ENCODE data around the gene ZNF512.

ZNF512 gene

DNA sequence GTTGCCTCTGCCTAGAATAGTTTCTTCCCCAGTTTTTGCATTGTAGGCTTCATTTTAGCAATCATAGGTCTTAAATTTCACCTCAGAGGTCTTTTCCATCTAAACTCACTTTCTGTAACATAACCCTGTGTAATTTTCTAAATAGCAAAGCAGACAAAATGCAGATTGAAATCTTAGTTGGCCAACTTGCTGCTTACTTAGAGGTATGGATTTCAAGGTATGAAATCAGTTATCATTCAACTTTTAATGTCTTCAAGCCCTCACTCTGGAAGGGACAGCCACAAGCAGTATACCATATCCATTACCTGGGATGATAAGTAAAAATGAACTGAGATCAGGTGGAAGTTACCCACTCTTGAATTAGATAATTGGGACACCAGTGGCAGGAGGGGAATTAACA, 42.1 kb downstream of the ZNF512 start:
- TF ChIP-seq, protein P1, sequence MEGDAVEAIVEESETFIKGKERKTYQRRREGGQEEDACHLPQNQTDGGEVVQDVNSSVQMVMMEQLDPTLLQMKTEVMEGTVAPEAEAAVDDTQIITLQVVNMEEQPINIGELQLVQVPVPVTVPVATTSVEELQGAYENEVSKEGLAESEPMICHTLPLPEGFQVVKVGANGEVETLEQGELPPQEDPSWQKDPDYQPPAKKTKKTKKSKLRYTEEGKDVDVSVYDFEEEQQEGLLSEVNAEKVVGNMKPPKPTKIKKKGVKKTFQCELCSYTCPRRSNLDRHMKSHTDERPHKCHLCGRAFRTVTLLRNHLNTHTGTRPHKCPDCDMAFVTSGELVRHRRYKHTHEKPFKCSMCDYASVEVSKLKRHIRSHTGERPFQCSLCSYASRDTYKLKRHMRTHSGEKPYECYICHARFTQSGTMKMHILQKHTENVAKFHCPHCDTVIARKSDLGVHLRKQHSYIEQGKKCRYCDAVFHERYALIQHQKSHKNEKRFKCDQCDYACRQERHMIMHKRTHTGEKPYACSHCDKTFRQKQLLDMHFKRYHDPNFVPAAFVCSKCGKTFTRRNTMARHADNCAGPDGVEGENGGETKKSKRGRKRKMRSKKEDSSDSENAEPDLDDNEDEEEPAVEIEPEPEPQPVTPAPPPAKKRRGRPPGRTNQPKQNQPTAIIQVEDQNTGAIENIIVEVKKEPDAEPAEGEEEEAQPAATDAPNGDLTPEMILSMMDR (IDR thresholded peaks at IDR 0.05) = no peak

DNA sequence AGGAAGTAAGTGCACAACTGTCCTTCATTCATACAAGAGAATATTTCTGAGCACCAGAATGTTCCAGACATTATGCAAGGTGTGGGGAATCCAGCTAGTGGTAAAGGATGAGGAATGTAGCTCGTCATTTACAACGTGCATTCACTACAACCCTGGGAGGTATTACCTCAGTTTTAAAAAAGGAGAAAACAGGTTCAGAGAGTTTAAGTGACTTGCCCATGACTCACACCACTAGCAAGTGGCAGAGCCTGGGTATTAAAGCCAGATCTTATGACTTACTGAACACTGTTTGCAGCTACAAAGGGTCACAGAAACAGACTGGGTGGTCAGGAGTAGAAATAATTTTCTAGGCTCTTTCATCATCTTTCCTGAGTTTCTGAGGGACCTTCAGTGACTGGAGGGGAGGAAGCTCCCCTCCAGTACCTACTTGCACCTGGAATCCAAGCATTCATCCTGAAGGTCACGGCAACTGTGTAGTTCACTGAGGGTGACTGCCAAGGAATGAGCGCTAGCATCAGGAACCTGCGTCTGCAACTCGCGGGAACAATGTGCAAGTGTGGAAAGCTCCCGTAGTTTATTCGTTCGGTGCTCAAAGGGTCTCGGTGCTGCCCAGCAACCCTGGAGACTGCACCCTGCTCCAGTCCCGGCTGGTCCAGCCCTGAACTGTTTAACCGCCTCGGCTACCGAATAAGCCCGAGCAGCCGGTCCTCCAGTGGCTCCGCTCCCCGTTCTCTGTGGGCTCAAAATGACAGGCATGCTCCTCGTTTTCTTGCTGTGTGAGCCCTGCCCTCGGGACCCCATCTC, 45.3 kb downstream of the ZNF512 start:
- TF ChIP-seq, protein P1 (IDR thresholded peaks at IDR 0.05) = no peak

DNA sequence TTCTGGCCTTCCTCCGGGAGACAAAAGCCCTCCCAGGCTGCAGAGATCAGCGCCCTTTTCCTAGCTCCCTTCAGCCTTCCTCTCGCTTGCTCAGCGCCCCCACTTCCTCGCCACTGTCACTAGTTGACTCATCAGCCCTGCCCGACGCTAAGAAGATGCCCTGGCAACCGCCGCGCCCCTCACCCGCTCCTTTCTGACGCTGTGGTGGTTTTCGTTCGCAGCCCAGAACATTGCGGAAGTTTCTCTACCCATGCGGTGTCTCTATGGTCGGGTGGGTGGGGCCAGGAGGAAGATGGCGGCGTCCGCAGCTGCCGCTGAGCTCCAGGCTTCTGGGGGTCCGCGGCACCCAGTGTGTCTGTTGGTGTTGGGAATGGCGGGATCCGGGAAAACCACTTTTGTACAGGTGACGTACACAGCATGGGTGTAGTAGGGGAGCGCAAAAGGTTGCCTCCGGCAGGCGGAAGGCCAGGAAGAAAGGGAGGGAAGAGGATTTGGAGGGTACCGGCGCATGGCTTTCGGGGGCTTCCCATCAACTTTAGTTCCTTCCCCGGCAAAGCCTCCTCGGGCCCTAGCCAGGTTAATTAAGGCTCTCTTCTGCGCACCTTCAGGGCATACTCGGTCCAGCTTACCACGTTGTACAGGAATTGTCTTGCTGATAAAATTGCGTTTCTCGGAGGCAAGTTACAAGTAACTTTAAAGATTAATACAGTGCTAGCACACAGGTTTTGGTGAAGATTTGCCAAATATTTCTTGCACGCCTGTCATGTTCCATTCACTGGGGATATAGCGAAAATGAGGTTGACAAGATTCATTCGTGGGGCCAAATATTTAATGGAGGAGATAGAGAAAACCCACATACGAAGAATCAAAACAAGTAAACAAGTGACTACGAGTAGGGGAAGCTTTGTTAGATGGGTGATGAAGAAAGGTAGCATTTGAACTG, 46.2 kb downstream of the ZNF512 start, which contains the start of the genes CCDC121 and GPN1:
Gene CCDC121 (minus strand): TSS at position 246 of the 943 bp plus-strand sequence. CDS start 1,213 bp downstream, outside the sequence.
Gene GPN1 (plus strand): TSS at position 284 of the 943 bp plus-strand sequence. CDS start 9 bp downstream, at position 293.
- TF ChIP-seq, protein P1 (IDR thresholded peaks at IDR 0.05) = no peak

DNA sequence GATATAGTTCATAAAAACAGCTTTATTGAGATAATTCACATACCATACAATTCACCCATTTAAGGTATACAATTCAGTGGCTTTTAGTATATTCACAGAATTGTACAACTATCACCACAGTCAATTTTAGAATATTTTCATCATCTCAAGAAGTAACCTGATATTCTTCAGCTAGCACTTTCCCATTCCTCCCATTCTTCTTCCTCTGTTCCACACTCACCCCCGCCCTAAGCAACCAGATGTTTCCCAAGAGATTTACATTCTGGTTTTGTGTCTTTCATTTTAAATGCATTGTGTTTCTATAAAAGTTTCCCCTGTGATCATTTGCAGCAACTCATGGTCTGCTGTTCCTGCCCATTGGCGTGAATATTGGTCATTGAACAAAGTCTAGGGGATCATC, 51.4 kb downstream of the ZNF512 start:
- TF ChIP-seq, protein P1 (IDR thresholded peaks at IDR 0.05) = no peak

DNA sequence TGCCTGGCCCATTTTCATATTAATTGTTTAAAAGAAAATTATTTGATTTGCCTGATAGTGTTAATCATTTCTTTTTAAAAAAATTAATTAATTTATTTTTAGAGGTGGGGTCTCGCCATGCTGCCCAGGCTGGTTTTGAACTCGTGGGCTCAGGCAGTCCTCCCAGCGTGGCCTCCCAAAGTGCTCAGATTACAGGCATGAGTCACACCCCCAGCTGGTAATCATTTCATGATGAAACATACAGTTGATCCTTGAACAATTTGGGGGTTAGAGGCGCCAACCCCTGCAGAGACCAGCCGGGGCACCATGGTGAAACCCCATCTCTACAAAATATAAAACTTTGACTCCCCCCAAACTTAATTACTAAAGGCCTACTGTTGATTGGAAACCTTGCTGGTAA, 53.9 kb downstream of the ZNF512 start:
- TF ChIP-seq, protein P1 (IDR thresholded peaks at IDR 0.05) = no peak

DNA sequence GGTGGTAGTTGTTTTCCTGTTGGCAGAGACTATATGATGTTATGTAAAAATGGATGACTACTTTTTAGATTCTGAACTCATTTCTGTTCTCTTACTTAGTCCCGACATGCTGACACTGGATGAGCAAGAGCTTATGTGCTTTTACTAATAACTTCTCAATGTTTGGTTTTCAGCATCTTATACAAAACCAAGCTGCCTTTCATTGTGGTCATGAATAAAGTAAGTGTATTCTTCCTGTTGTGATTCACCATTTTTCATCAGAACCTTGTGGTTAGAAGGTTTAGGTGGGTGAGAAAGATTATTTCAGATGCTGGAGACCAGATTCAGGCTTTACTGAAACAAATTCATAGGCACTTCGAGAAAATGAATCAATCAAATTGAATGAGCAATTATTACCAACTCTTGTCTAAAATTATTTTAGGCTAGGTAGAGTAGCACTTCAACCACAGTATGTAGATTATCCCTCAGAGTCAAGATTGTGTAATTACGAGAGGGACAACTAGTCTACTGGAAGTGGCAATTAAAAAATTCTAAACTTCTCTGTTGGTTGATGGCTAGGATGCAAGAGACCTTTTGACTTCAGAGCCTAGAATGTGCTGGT, 55.3 kb downstream of the ZNF512 start:
- TF ChIP-seq, protein P1 (IDR thresholded peaks at IDR 0.05) = no peak

DNA sequence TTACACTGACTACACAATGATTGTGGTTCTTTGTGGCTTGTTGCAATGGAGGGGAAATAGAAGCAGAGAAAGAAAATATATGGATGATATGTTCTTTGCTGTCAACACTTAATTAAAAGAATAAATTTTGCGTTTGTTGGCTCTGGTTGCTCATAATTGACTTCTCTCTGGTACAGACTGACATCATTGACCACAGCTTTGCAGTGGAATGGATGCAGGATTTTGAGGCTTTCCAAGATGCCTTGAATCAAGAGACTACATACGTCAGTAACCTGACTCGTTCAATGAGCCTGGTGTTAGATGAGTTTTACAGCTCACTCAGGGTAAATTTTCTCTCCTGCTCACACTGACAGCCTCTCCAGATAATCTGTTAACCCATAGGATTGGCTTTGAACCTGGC, 55.9 kb downstream of the ZNF512 start:
- TF ChIP-seq, protein P1 (IDR thresholded peaks at IDR 0.05) = no peak

All from LNCAP (cell line).